Mammary microvascular endothelial cell (primary cell): ENCODE data around the gene CNTNAP5. TPM values are rescaled to one million over a fixed set of nuclear protein-coding genes. Genes with fewer than 3 reads are reported as not detected.

Source experiments
- total RNA-seq: library from RNA; depleted of rRNA; stranded (reverse); fragments of >200 nt; gene quantifications from 2 replicates; pipeline ENCODE4 v1.2.3, GENCODE V29; 2015

Gene CNTNAP5
- not detected in 2 replicates for total RNA-seq

DNA sequence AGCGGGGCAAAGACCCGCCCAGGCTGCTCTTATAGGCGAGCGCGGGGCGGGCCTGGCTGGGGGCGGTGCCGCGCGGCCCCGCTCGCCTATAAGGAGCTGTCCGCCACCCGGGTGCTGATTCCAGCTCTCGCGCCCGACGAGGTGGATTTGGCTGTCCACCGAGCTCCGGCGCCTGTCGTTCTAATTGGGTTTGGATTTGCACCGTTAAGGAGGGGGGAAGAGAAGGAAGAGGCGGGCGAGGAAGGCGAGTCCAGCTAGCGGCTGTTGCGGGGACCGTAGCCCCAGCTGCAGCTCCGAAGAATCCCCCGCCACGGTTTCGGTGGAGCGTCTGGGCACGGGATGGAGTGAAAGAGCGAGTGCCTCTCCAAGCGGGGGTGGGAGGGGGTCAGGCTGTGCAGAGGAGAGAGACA lies at the start of gene CNTNAP5:
Gene CNTNAP5, plus strand, starts transcription at position 117 of the 410 bp plus-strand sequence. CDS start 364 bp downstream, outside the sequence.

